ENCODE data around the gene PTPN20.

GRCh38 chr10:47042780-47043750 is 131.8 kb downstream of the PTPN20 start:
- TF ChIP-seq CTCF (conservative IDR thresholded peaks at IDR 0.05; ENCODE audit: low read depth, low read length) (no peak), POLR2A (IDR thresholded peaks at IDR 0.05; ENCODE audit: low read depth, low read length) (no peak), RAD21 (IDR thresholded peaks at IDR 0.05; ENCODE audit: low read length) (no peak), CEBPB (IDR thresholded peaks at IDR 0.05; ENCODE audit: low read depth, low read length) (no peak), RCOR1 (IDR thresholded peaks at IDR 0.05; ENCODE audit: insufficient replicate concordance, low read length) (no peak), RFX5 (IDR thresholded peaks at IDR 0.05; ENCODE audit: low read depth, low read length) (no peak), ELK1 (IDR thresholded peaks at IDR 0.05; ENCODE audit: borderline replicate concordance, low read depth, low read length) (no peak), MAFK (IDR thresholded peaks at IDR 0.05; ENCODE audit: low read depth, low read length) (no peak), BHLHE40 (IDR thresholded peaks at IDR 0.05; ENCODE audit: low read depth, low read length) (no peak), USF2 (IDR thresholded peaks at IDR 0.05; ENCODE audit: low read depth, low read length) (no peak), MXI1 (IDR thresholded peaks at IDR 0.05; ENCODE audit: borderline replicate concordance, low read depth, low read length) (no peak), SMC3 (IDR thresholded peaks at IDR 0.05; ENCODE audit: low read depth, low read length) (no peak), CHD1 (IDR thresholded peaks at IDR 0.05; ENCODE audit: low read depth, low read length) (no peak)

Measured in IMR-90 (cell line).